Measurements from ENCODE around the gene FAM221B.

GRCh38 chr9:35814106-35814840 lies 14.3 kb downstream of the FAM221B start:
- TF ChIP-seq CTCF (IDR thresholded peaks at IDR 0.05) (no peak), POLR2A (IDR thresholded peaks at IDR 0.05) (no peak), EP300 (IDR thresholded peaks at IDR 0.05) (peak; percentile 42)
